ENCODE measurements around the gene H2BK1. TPM values are rescaled to one million over a fixed set of nuclear protein-coding genes. Genes with fewer than 3 reads are reported as not detected.

Gene H2BK1
- total RNA-seq, 4 donors from 2014 or later, result not detected

GRCh38 chr7:151246102-151246850 lies 36.0 kb upstream of the H2BK1 start:
- peaks cover 67 to 86% (median 82%) of the 10 kb centered on the region in 4 donors for H3K4me1 ChIP-seq
- H3K4me3 ChIP-seq, result peak overlapping the region; percentile 51 to 68 (median 59)
- H3K36me3 ChIP-seq, result peaks cover 0 to 15% (median 11%) of the 10 kb centered on the region in 4 donors
- TF ChIP-seq CTCF (IDR thresholded peaks at IDR 0.05), result no peak
- no peak for TF ChIP-seq POLR2AphosphoS5 (IDR thresholded peaks at IDR 0.05)
- WGBS, result 44% methylated on average over 13 of the region's 13 CpGs
- no peaks in the 10 kb centered on the region for H3K9me3 ChIP-seq
- H3K27me3 ChIP-seq, result peaks cover 0 to 12% (median 0%) of the 10 kb centered on the region in 4 donors
- peak overlapping the region; percentile 91 to 97 (median 94) for H3K27ac ChIP-seq (replicated peaks in 1 of 4)
- intact Hi-C loops (cut with DNase I), result loop anchor here (10.0 kb wide), 1 partner anchor 121 kb away; no protein-coding TSS in a partner anchor
- no peak for DNase-seq (ENCODE audit: extremely low spot score)

GRCh38 chr7:151245360-151246101 lies 35.2 kb upstream of the H2BK1 start:
- H3K27me3 ChIP-seq, result peaks cover 0 to 12% (median 0%) of the 10 kb centered on the region in 4 donors
- H3K36me3 ChIP-seq, result peaks cover 0 to 23% (median 18%) of the 10 kb centered on the region in 4 donors
- H3K4me3 ChIP-seq, result peak overlapping the region; percentile 51 to 68 (median 54)
- H3K4me1 ChIP-seq, result peaks cover 62 to 79% (median 74%) of the 10 kb centered on the region in 4 donors
- intact Hi-C loops (cut with DNase I), result loop anchor here (2.0 to 10.0 kb wide), 2 partner anchors 57 to 121 kb away; no protein-coding TSS in a partner anchor
- no peak for DNase-seq (ENCODE audit: extremely low spot score)
- no peaks in the 10 kb centered on the region for H3K9me3 ChIP-seq
- TF ChIP-seq CTCF (IDR thresholded peaks at IDR 0.05) (peak; percentile 63 to 88 (median 74)), EP300 (IDR thresholded peaks at IDR 0.05) (no peak), POLR2A (IDR thresholded peaks at IDR 0.05; ENCODE audit: low read depth) (no peak), POLR2AphosphoS5 (IDR thresholded peaks at IDR 0.05) (no peak)
- 9% methylated on average over 11 of the region's 60 CpGs for WGBS
- H3K27ac ChIP-seq (replicated peaks in 1 of 4), result peak overlapping the region; percentile 91 to 97 (median 94)

GRCh38 chr7:151244841-151245346 lies 34.6 kb upstream of the H2BK1 start:
- no peak for TF ChIP-seq CTCF (IDR thresholded peaks at IDR 0.05)
- no peak for TF ChIP-seq EP300 (IDR thresholded peaks at IDR 0.05)
- no peak for TF ChIP-seq POLR2AphosphoS5 (IDR thresholded peaks at IDR 0.05)
- no peak for TF ChIP-seq POLR2A (IDR thresholded peaks at IDR 0.05; ENCODE audit: low read depth)

GRCh38 chr7:151244196-151244840 lies 34.0 kb upstream of the H2BK1 start:
- 22% methylated on average over 9 of the region's 10 CpGs for WGBS
- DNase-seq (ENCODE audit: extremely low spot score), result no peak
- H3K9me3 ChIP-seq, result no peaks in the 10 kb centered on the region
- intact Hi-C loops (cut with DNase I), result loop anchor here (2.0 to 10.0 kb wide), 2 partner anchors 58 to 120 kb away; no protein-coding TSS in a partner anchor
- peak in 2 of 3 experiments; percentile 79 to 82 for TF ChIP-seq CTCF (IDR thresholded peaks at IDR 0.05)
- TF ChIP-seq POLR2AphosphoS5 (IDR thresholded peaks at IDR 0.05), result no peak
- TF ChIP-seq EP300 (IDR thresholded peaks at IDR 0.05), result no peak
- peaks cover 0 to 12% (median 0%) of the 10 kb centered on the region in 4 donors for H3K27me3 ChIP-seq
- H3K4me3 ChIP-seq, result no peak overlapping the region
- H3K36me3 ChIP-seq, result peaks cover 2 to 35% (median 29%) of the 10 kb centered on the region in 4 donors
- peaks cover 55 to 67% (median 62%) of the 10 kb centered on the region in 4 donors for H3K4me1 ChIP-seq
- peak overlapping the region in 2 of 4 donors; percentile 2 to 25 for H3K27ac ChIP-seq (replicated peaks in 1 of 4)

More at GRCh38 chr7:151244841-151245346, 34.6 kb upstream of the H2BK1 start:
- H3K9me3 ChIP-seq, result no peaks in the 10 kb centered on the region
- intact Hi-C loops (cut with DNase I), result loop anchor here (2.0 to 10.0 kb wide), 2 partner anchors 58 to 120 kb away; no protein-coding TSS in a partner anchor
- peaks cover 0 to 29% (median 24%) of the 10 kb centered on the region in 4 donors for H3K36me3 ChIP-seq
- peak overlapping the region; percentile 91 to 97 (median 94) for H3K27ac ChIP-seq (replicated peaks in 1 of 4)
- WGBS, result 32% methylated on average over 10 of the region's 15 CpGs
- peaks cover 0 to 12% (median 0%) of the 10 kb centered on the region in 4 donors for H3K27me3 ChIP-seq
- H3K4me3 ChIP-seq, result peak overlapping the region; percentile 51 to 68 (median 54)
- peaks cover 61 to 73% (median 68%) of the 10 kb centered on the region in 4 donors for H3K4me1 ChIP-seq
- DNase-seq (ENCODE audit: extremely low spot score), result no peak

All from esophagus muscularis mucosa (tissue), 4 donors.